Ishikawa (cell line): Measurements from ENCODE around the gene MYL4.

Experiments
- CEBPB ChIP-seq: IDR thresholded peaks from 2 replicates; pipeline ENCODE4 v1.6.1; 2012
- CREB1 ChIP-seq: IDR thresholded peaks from 2 replicates; pipeline ENCODE4 v1.6.1; 2012; ENCODE audit warnings: low read depth
- EGR1 ChIP-seq: IDR thresholded peaks from 2 replicates; pipeline ENCODE4 v1.6.1; 2012
- EP300 ChIP-seq: IDR thresholded peaks from 2 replicates; pipeline ENCODE4 v1.6.1; 2012; ENCODE audit warnings: borderline replicate concordance
- FOXM1 ChIP-seq: IDR thresholded peaks from 2 replicates; pipeline ENCODE4 v1.6.1; 2012; ENCODE audit warnings: low read depth, borderline replicate concordance
- NFIC ChIP-seq: IDR thresholded peaks from 2 replicates; pipeline ENCODE4 v1.6.1; 2012
- RAD21 ChIP-seq: IDR thresholded peaks from 2 replicates; pipeline ENCODE4 v1.6.1; 2012; ENCODE audit warnings: low read depth
- TAF1 ChIP-seq: IDR thresholded peaks from 2 replicates; pipeline ENCODE4 v1.6.1; 2012; ENCODE audit warnings: low read depth, mild to moderate bottlenecking
- TCF12 ChIP-seq: IDR thresholded peaks from 2 replicates; pipeline ENCODE4 v1.6.1; 2012; ENCODE audit warnings: low read depth
- TEAD4 ChIP-seq: IDR thresholded peaks from 2 replicates; pipeline ENCODE4 v1.6.1; 2012
- YY1 ChIP-seq: IDR thresholded peaks from 2 replicates; pipeline ENCODE4 v1.6.1; 2012; ENCODE audit warnings: low read depth
- ZBTB7A ChIP-seq: IDR thresholded peaks from 2 replicates; pipeline ENCODE4 v1.6.1; 2012; ENCODE audit warnings: low read depth
- TF ChIP-seq, protein P1 (sequence below): IDR thresholded peaks from 2 replicates; pipeline ENCODE4 v1.6.1; 2012; ENCODE audit warnings: low read depth, mild to moderate bottlenecking
- TF ChIP-seq, protein P2 (sequence below): IDR thresholded peaks from 2 replicates; pipeline ENCODE4 v1.6.1; 2012
- TF ChIP-seq, protein P3 (sequence below): IDR thresholded peaks from 2 replicates; pipeline ENCODE4 v1.6.1; 2012

The MYL4 gene

DNA sequence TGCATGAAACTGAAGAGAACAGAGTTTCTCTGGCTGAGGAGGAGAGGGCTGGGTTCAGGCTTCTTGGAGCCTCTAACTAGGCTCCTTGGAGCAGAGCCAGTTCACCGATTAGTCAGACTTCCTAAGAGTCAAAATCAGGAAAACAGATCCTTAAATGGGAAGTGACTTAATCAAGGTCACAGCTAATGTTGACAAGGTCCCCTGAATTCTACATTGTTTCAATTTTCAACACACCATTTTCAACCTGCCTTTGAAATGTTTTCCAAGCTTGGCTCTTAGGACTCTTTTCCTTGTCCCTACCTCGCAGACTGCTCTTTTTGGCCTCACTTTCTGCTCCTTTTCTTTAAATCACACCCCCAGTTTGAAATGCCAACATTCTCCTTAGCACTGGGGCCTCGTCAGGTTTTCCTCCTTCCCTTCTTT is 16.3 kb downstream of the MYL4 start:
- TF ChIP-seq RAD21 (no peak), YY1 (no peak), NFIC (peak; percentile 69)
- TF ChIP-seq, protein P1, sequence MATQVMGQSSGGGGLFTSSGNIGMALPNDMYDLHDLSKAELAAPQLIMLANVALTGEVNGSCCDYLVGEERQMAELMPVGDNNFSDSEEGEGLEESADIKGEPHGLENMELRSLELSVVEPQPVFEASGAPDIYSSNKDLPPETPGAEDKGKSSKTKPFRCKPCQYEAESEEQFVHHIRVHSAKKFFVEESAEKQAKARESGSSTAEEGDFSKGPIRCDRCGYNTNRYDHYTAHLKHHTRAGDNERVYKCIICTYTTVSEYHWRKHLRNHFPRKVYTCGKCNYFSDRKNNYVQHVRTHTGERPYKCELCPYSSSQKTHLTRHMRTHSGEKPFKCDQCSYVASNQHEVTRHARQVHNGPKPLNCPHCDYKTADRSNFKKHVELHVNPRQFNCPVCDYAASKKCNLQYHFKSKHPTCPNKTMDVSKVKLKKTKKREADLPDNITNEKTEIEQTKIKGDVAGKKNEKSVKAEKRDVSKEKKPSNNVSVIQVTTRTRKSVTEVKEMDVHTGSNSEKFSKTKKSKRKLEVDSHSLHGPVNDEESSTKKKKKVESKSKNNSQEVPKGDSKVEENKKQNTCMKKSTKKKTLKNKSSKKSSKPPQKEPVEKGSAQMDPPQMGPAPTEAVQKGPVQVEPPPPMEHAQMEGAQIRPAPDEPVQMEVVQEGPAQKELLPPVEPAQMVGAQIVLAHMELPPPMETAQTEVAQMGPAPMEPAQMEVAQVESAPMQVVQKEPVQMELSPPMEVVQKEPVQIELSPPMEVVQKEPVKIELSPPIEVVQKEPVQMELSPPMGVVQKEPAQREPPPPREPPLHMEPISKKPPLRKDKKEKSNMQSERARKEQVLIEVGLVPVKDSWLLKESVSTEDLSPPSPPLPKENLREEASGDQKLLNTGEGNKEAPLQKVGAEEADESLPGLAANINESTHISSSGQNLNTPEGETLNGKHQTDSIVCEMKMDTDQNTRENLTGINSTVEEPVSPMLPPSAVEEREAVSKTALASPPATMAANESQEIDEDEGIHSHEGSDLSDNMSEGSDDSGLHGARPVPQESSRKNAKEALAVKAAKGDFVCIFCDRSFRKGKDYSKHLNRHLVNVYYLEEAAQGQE, result no peak
- TF ChIP-seq, protein P2, sequence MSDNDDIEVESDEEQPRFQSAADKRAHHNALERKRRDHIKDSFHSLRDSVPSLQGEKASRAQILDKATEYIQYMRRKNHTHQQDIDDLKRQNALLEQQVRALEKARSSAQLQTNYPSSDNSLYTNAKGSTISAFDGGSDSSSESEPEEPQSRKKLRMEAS, result peak; percentile 9; the same call in 1 of the 2 replicates

- no peak for TF ChIP-seq CREB1
- no peak for TF ChIP-seq FOXM1
- no peak for TF ChIP-seq ZBTB7A
- TF ChIP-seq EP300, result no peak
- TF ChIP-seq, protein P2, result no peak
- TF ChIP-seq TAF1, result no peak
- TF ChIP-seq, protein P3, sequence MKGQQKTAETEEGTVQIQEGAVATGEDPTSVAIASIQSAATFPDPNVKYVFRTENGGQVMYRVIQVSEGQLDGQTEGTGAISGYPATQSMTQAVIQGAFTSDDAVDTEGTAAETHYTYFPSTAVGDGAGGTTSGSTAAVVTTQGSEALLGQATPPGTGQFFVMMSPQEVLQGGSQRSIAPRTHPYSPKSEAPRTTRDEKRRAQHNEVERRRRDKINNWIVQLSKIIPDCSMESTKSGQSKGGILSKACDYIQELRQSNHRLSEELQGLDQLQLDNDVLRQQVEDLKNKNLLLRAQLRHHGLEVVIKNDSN, result no peak
- TF ChIP-seq TEAD4, result no peak
- TF ChIP-seq CEBPB, result no peak
Observed at GRCh38 chr17:47225911-47226688, 17.0 kb downstream of the MYL4 start.

DNA sequence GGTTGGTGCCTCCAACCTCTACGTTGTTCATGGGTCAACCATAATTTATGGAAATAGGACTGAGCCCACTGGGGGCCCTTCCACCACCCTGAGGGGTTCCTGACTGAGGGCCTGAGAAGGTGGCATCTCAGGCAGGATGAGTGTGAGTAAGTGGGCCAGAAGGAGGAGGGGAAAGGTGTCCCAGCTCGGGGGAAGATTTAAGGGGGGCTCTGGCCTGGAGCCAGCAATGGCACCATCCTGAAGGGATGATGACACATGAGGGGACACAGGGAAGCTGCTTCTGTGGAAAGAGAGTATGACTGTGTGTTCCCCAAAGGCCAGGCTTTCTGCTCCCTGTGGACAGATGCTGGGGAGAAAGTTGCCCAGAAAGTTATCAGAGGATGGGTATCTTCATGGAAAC is 18.7 kb downstream of the MYL4 start:
- TF ChIP-seq TCF12 (no peak), NFIC (no peak), EP300 (no peak), EGR1 (no peak), YY1 (no peak), TAF1 (no peak), CREB1 (no peak), FOXM1 (no peak), RAD21 (no peak), ZBTB7A (no peak), CEBPB (no peak)
- TF ChIP-seq, protein P3, result no peak
- TF ChIP-seq, protein P1, result no peak

GRCh38 chr17:47229535-47230443 is 20.6 kb downstream of the MYL4 start:
- TF ChIP-seq YY1 (no peak), EGR1 (peak; percentile 98), FOXM1 (peak; percentile 73), EP300 (peak; percentile 50; the same call in 1 of the 2 replicates), NFIC (peak; percentile 33; the same call in 1 of the 2 replicates), CEBPB (peak; percentile 83), RAD21 (peak; percentile 100), ZBTB7A (no peak), TCF12 (peak; percentile 61), TEAD4 (peak; percentile 58; the same call in 1 of the 2 replicates)
- TF ChIP-seq, protein P2, result peak; percentile 85

DNA sequence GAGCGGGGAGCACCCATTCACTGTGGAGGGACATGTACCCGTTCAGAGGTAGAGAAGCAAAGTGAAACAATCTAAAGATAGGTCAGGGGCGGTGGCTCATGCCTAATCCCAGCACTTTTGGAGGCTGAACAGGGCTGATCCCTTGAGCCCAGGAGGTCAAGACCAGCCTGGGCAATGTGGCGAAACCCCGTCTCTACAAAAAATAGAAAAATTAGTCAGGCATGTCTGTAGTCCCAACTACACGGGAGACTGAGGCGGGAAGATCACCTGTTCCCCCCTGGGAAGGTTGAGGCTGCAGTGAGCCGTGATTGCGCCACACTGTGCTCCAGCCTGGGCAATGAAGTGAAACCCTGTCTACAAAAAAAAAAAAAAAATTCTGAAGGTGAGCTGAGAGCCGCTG is 21.7 kb downstream of the MYL4 start:
- no peak for TF ChIP-seq CREB1
- peak; percentile 99 for TF ChIP-seq CEBPB
- peak; percentile 37; the same call in 1 of the 2 replicates for TF ChIP-seq ZBTB7A
- TF ChIP-seq NFIC, result peak; percentile 75
- peak; percentile 88 for TF ChIP-seq FOXM1
- TF ChIP-seq RAD21, result peak; percentile 42
- peak; percentile 96 for TF ChIP-seq TCF12
- 0 out of 2 replicates have a peak, but pooled peaks have one; percentile 21 for TF ChIP-seq TAF1
- no peak for TF ChIP-seq EGR1
- TF ChIP-seq, protein P1, result no peak
- TF ChIP-seq EP300, result peak; percentile 96
- peak; percentile 85 for TF ChIP-seq TEAD4
- TF ChIP-seq, protein P3, result peak; percentile 65
- TF ChIP-seq, protein P2, result peak; percentile 83
- peak; percentile 53 for TF ChIP-seq YY1
